C4-2B (cell line): ENCODE data around the gene OSBPL2.

Source experiments
- H3K27ac ChIP-seq: fragments of 450-650 bp; 2 replicates; pipeline ENCODE4 v1.5.1; 2017
- CTCF ChIP-seq: fragments of 450-650 bp; conservative IDR thresholded peaks from 2 replicates; pipeline ENCODE4 v1.5.1; 2017; ENCODE audit warnings: mild to moderate bottlenecking
- ZFX ChIP-seq: fragments of 450-650 bp; IDR thresholded peaks from 2 replicates; pipeline ENCODE4 v1.6.1; 2017

OSBPL2 gene

GRCh38 chr20:62219101-62219991, 19.0 kb upstream of the OSBPL2 start:
- TF ChIP-seq CTCF (no peak), ZFX (no peak)
- no peak overlapping the region for H3K27ac ChIP-seq

DNA sequence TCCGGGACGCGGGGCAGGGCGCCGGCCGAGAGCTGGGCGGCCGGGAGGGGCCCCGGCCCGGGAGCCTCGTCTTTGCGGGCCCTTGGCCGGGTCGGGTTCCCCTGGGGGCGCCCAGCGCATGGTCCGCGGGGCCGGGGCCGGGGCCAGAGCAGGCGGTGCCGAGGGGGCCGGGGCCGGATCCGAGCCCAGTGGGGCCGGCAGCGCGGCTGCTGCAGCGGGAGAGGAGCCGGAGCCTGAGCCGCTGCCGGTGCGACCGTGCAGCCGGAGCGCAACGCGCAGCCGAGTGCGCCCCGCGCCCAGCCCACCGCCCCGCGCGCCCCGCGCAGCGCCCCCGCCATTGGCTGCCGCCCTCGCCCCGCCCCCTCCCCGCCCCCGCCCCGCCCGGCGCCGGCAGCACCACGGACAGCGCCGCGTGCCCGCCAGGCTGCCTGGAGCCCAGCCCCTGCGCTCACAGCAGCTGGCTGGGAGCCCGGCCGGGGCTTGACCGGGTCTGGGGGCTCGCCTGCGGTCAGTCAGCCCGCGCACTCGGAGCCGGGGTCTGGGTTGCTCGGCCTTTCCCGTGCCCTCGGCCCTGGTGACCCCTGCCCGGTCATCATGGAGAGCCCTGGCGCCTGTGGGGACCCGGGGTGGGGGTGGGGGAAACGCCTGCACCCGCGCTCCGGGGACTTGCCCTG, 18.2 kb upstream of the OSBPL2 start, which contains the start of gene HRH3:
HRH3 (minus strand) TSS at position 287 of the 674 bp plus-strand sequence. CDS start 308 bp downstream, outside the sequence.
- no peak within 1 kb of the TSS for H3K27ac ChIP-seq
- TF ChIP-seq CTCF (no peak), ZFX (no peak)

GRCh38 chr20:62220666-62221568, 17.4 kb upstream of the OSBPL2 start:
- TF ChIP-seq CTCF (no peak), ZFX (no peak)
- H3K27ac ChIP-seq, result no peak overlapping the region

- no peak for TF ChIP-seq CTCF
- no peak overlapping the region for H3K27ac ChIP-seq
Observed at GRCh38 chr20:62222266-62222850, 16.0 kb upstream of the OSBPL2 start.

- TF ChIP-seq CTCF, result no peak
- no peak for TF ChIP-seq ZFX
- no peak overlapping the region for H3K27ac ChIP-seq
Observed at GRCh38 chr20:62222972-62223371, 15.3 kb upstream of the OSBPL2 start.

GRCh38 chr20:62223571-62223970, 14.8 kb upstream of the OSBPL2 start:
- no peak overlapping the region for H3K27ac ChIP-seq
- no peak for TF ChIP-seq ZFX
- no peak for TF ChIP-seq CTCF
